ENCODE results near the gene SMC5. TPM values are rescaled to one million over a fixed set of nuclear protein-coding genes. Genes with fewer than 3 reads are reported as not detected.
"Not testable (repeated sequence)": the region's sequence is repeated elsewhere in the genome, so short reads cannot be mapped to it uniquely, and the experiment has no call there.

SMC5 gene
- total and polyA plus RNA-seq, 8 donors: 25.5 to 96.0 (median 74.2) TPM

- TF ChIP-seq CTCF (IDR thresholded peaks at IDR 0.05): no peak
- intact Hi-C loops (cut with DNase I): no loop called here
- H3K27ac ChIP-seq: no peak overlapping the region
- no peaks in the 10 kb centered on the region for H3K36me3 ChIP-seq
- H3K27me3 ChIP-seq: no peaks in the 10 kb centered on the region
- DNase-seq (no peak), ATAC-seq (no peak)
- no peak overlapping the region for H3K4me3 ChIP-seq
- H3K9me3 ChIP-seq: no peaks in the 10 kb centered on the region
- H3K4me1 ChIP-seq: no peaks in the 10 kb centered on the region
Observed at GRCh38 chr9:70232476-70232875, 26.3 kb upstream of the SMC5 start.

GRCh38 chr9:70234208-70234607 is 24.6 kb upstream of the SMC5 start:
- H3K4me1 ChIP-seq, DNase-seq: not testable (repeated sequence)

GRCh38 chr9:70245952-70246351 is 12.8 kb upstream of the SMC5 start:
- H3K27me3 ChIP-seq; H3K9me3 ChIP-seq; H3K36me3 ChIP-seq; H3K27ac ChIP-seq; H3K4me1 ChIP-seq; DNase-seq; ATAC-seq; H3K4me3 ChIP-seq; intact Hi-C loops (cut with DNase I): not testable (repeated sequence)

More at GRCh38 chr9:70234208-70234607, 24.6 kb upstream of the SMC5 start:
- ATAC-seq; H3K4me3 ChIP-seq; H3K27ac ChIP-seq; intact Hi-C loops (cut with DNase I); H3K9me3 ChIP-seq; H3K36me3 ChIP-seq; H3K27me3 ChIP-seq: not testable (repeated sequence)

GRCh38 chr9:70250221-70250620 is 8.6 kb upstream of the SMC5 start:
- H3K4me1 ChIP-seq: no peaks in the 10 kb centered on the region
- no peak overlapping the region for H3K27ac ChIP-seq
- DNase-seq: no peak
- no peak overlapping the region for H3K4me3 ChIP-seq
- intact Hi-C loops (cut with DNase I): no loop called here
- ATAC-seq: no peak
- no peaks in the 10 kb centered on the region for H3K27me3 ChIP-seq
- no peak for TF ChIP-seq CTCF (IDR thresholded peaks at IDR 0.05)
- no peaks in the 10 kb centered on the region for H3K36me3 ChIP-seq
- H3K9me3 ChIP-seq: no peaks in the 10 kb centered on the region

GRCh38 chr9:70255486-70255885 is 3.3 kb upstream of the SMC5 start:
- peak overlapping the region; percentile 67 to 95 for H3K27ac ChIP-seq
- no peak for TF ChIP-seq CTCF (IDR thresholded peaks at IDR 0.05)
- no peaks in the 10 kb centered on the region for H3K36me3 ChIP-seq
- DNase-seq (no peak), ATAC-seq (no peak)
- no peaks in the 10 kb centered on the region for H3K27me3 ChIP-seq
- no peaks in the 10 kb centered on the region for H3K9me3 ChIP-seq
- intact Hi-C loops (cut with DNase I): no loop called here
- H3K4me1 ChIP-seq: peaks cover 6 to 28% of the 10 kb centered on the region in 2 donors
- peak overlapping the region; percentile 6 to 67 for H3K4me3 ChIP-seq

- Histone ChIP-seq H3K27me3 (no peaks in the 10 kb centered on the region), H3K4me3 (peak overlapping the region; percentile 6 to 67), H3K27ac (peak overlapping the region; percentile 67 to 95), H3K4me1 (peaks cover 6 to 35% of the 10 kb centered on the region in 2 donors), H3K9me3 (no peaks in the 10 kb centered on the region), H3K36me3 (peaks cover 0 to 2% of the 10 kb centered on the region in 2 donors)
- DNase-seq (no peak), ATAC-seq (peak; percentile 12)
- intact Hi-C loops (cut with DNase I): no loop called here
- TF ChIP-seq CTCF (IDR thresholded peaks at IDR 0.05): no peak
Observed at GRCh38 chr9:70256123-70256551, 2.6 kb upstream of the SMC5 start.

All from left lung (tissue), 10 donors.